CD14-positive monocyte (primary cell): ENCODE data around the gene CRTC1. TPM values are rescaled to one million over a fixed set of nuclear protein-coding genes. Genes with fewer than 3 reads are reported as not detected.

Experiments used
- DNase-seq, 3 donors: peaks; one replicate each; pipeline ENCODE4 v3.0.0-alpha.2; 2011 to 2022
- H2AFZ ChIP-seq: 2 replicates; pipeline ENCODE4 v1.6.0; 2012; ENCODE audit warnings: mild to moderate bottlenecking, low read depth, low read length, inconsistent platforms; ENCODE audit not compliant: insufficient read depth, poor library complexity, severe bottlenecking
- H3K27ac ChIP-seq, 2 donors: 1 replicate in 1 of 2; 2 replicates in 1 of 2; pipeline ENCODE4 v1.5.1; 2012 to 2013; ENCODE audit warnings: low read length in 2 of 2, control low read depth in 1 of 2, inconsistent platforms in 1 of 2, low read depth in 1 of 2, mild to moderate bottlenecking in 1 of 2
- H3K27me3 ChIP-seq, 2 donors: one replicate each; pipeline versions ENCODE4 v1.6.0 to v1.6.1; 2011 to 2013; ENCODE audit warnings: low read length in 2 of 2; ENCODE audit not compliant: control insufficient read depth in 2 of 2, insufficient read depth in 2 of 2
- H3K36me3 ChIP-seq, 2 donors: replicated peaks in 1 of 2; 1 replicate in 1 of 2; 2 replicates in 1 of 2; pipeline versions ENCODE4 v1.5.1 to v1.6.1; 2012 to 2013; ENCODE audit warnings: low read length in 2 of 2, control low read depth in 1 of 2, inconsistent platforms in 1 of 2, mild to moderate bottlenecking in 1 of 2; ENCODE audit not compliant: insufficient read depth in 2 of 2, control insufficient read depth in 1 of 2
- H3K4me1 ChIP-seq, 2 donors: 1 replicate in 1 of 2; 2 replicates in 1 of 2; pipeline versions ENCODE4 v1.5.1 to v1.6.1; 2012 to 2013; ENCODE audit warnings: low read length in 2 of 2, control low read depth in 1 of 2, inconsistent platforms in 1 of 2, mild to moderate bottlenecking in 1 of 2, moderate library complexity in 1 of 2; ENCODE audit not compliant: insufficient read depth in 2 of 2, control insufficient read depth in 1 of 2
- H3K4me2 ChIP-seq: replicated peaks from 2 replicates; pipeline ENCODE3; 2012; ENCODE audit warnings: low read length, moderate library complexity, mild to moderate bottlenecking; ENCODE audit not compliant: poor library complexity, severe bottlenecking; ENCODE audit errors: extremely low read depth
- H3K4me3 ChIP-seq, 3 experiments: fragments of 200-600 bp in 1 of 3; sonication (generic) in 1 of 3; replicated peaks in 1 of 3; 1 replicate in 2 of 3; 2 replicates in 1 of 3; pipeline ENCODE4 v1.5.1; 2011 to 2013; ENCODE audit warnings: low read length in 3 of 3, mild to moderate bottlenecking in 3 of 3, control low read depth in 2 of 3, low read depth in 2 of 3, inconsistent platforms in 1 of 3, moderate library complexity in 1 of 3
- H3K79me2 ChIP-seq: 2 replicates; pipeline ENCODE4 v1.6.0; 2012; ENCODE audit warnings: mild to moderate bottlenecking, control low read depth, inconsistent platforms, low read length, moderate library complexity; ENCODE audit not compliant: insufficient read depth
- H3K9ac ChIP-seq: 2 replicates; pipeline ENCODE4 v1.6.0; 2017; ENCODE audit warnings: low read length, mild to moderate bottlenecking; ENCODE audit not compliant: insufficient read depth, poor library complexity, severe bottlenecking
- H3K9me3 ChIP-seq, 2 donors: replicated peaks in 1 of 2; 1 replicate in 1 of 2; 2 replicates in 1 of 2; pipeline versions ENCODE4 v1.5.1 to v1.6.1; 2012 to 2013; ENCODE audit warnings: low read length in 2 of 2, control low read depth in 1 of 2; ENCODE audit not compliant: control insufficient read depth in 1 of 2, insufficient read depth in 1 of 2
- H4K20me1 ChIP-seq: 2 replicates; pipeline ENCODE4 v1.6.0; 2012; ENCODE audit warnings: mild to moderate bottlenecking, low read length, control low read depth, moderate library complexity; ENCODE audit not compliant: insufficient read depth
- H3K27ac Mint-ChIP-seq, 7 donors: one replicate each; pipeline ENCODE4 v1.8.0; 2020; ENCODE audit warnings: mild to moderate bottlenecking in 7 of 7, mixed read lengths in 7 of 7, moderate library complexity in 6 of 7, inconsistent platforms in 2 of 7
- H3K27me3 Mint-ChIP-seq, 3 donors: one replicate each; pipeline ENCODE4 v1.8.0; 2021 to 2022; ENCODE audit warnings: low read depth in 3 of 3, mild to moderate bottlenecking in 3 of 3, mixed read lengths in 3 of 3, moderate library complexity in 3 of 3, inconsistent platforms in 1 of 3
- H3K36me3 Mint-ChIP-seq, 2 donors: one replicate each; pipeline ENCODE4 v1.8.0; 2020; ENCODE audit warnings: mixed read lengths in 2 of 2, inconsistent platforms in 1 of 2, mild to moderate bottlenecking in 1 of 2
- H3K4me1 Mint-ChIP-seq: one replicate; pipeline ENCODE4 v1.8.0; 2020; ENCODE audit warnings: mild to moderate bottlenecking, mixed read lengths
- H3K4me3 Mint-ChIP-seq, 2 donors: one replicate each; pipeline ENCODE4 v1.8.0; 2020; ENCODE audit warnings: mild to moderate bottlenecking in 2 of 2, mixed read lengths in 2 of 2, moderate library complexity in 1 of 2
- H3K9me3 Mint-ChIP-seq, 7 donors: one replicate each; pipeline ENCODE4 v1.8.0; 2020 to 2022; ENCODE audit warnings: mixed read lengths in 7 of 7, mild to moderate bottlenecking in 6 of 7, moderate library complexity in 6 of 7, inconsistent platforms in 2 of 7
- WGBS: methylation state at CpG from one replicate; pipeline ENCODE4 v1.1.5; 2013; ENCODE audit warnings: missing lambda C conversion rate; ENCODE audit not compliant: insufficient coverage; 5-methylcytosine and 5-hydroxymethylcytosine counted together
- intact Hi-C, 2 donors: fragments of 100-400 bp; cut with micrococcal nuclease; formaldehyde crosslinking; loops; one replicate each; pipeline versions ENCODE4 v1.15.0 to v1.15.1; 2023
- polyA plus RNA-seq, 3 donors: library from polyadenylated mRNA; depleted of rRNA in 1 of 3; unstranded in 2 of 3; stranded (reverse) in 1 of 3; fragments of 300-500 nt in 2 of 3; fragments of >200 nt in 1 of 3; fragmentation: Illumina TruSeq in 2 of 3; gene quantifications; 1 replicate in 2 of 3; 2 replicates in 1 of 3; pipeline ENCODE4 v1.2.3, GENCODE V29; 2012 to 2021
- TF ChIP-seq, protein P1 (sequence below): fragments of 200-600 bp; IDR thresholded peaks from one replicate; pipeline ENCODE4 v1.8.0; 2022; ENCODE audit warnings: antibody characterized with exemption, mild to moderate bottlenecking

CRTC1 gene
- polyA plus RNA-seq, 3 donors = 0.28 to 9.2 (median 0.55) TPM

DNA sequence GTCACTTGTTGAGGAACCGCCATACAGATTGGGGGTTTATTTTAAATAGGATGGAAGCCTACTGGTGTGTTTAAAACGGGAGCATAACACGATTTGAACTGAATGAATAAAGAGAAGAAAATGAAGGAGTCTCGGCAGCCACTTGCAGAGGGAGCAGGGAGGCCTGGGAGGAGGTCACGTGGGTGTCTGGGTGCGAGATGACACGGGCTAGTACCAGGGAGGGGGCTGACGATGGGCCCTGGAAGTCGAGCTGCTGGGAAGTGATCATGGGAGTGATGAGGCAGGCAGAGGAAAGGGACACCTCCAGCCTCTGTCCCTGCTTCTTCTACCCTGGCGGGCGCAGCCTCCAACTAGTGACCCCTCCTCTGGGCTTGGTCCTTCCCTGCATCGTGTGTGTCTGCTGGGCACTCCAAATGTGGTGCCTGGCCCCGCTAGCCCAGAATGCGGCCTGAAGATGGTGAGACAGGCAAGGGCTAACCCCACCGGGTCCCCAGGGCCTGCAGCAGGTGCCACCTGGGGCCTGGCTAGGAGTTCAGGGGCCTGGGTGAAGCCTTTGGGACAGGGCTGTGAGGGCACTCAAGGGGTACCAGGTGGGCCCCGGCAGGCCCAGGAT, 35.5 kb downstream of the CRTC1 start:
- Histone ChIP-seq H3K4me2 (no peak overlapping the region), H3K27ac (no peak overlapping the region), H3K79me2 (peaks cover 3% of the 10 kb centered on the region), H4K20me1 (peaks cover 90% of the 10 kb centered on the region), H3K4me3 (no peak overlapping the region), H3K9me3 (peaks cover 0 to 5% of the 10 kb centered on the region in 2 donors), H3K36me3 (peaks cover 3 to 13% of the 10 kb centered on the region in 2 donors), H3K4me1 (peaks cover 0 to 14% of the 10 kb centered on the region in 2 donors), H3K27me3 (no peaks in the 10 kb centered on the region), H2AFZ (no peak overlapping the region), H3K9ac (no peak overlapping the region)
- DNase-seq = no peak
- WGBS = 92% methylated on average over 14 of the region's 16 CpGs
- peaks cover 30 to 46% of the 10 kb centered on the region in 2 donors for H3K36me3 Mint-ChIP-seq
- intact Hi-C loops = no loop called here
- peaks cover 0 to 4% (median 3%) of the 10 kb centered on the region in 3 donors for H3K27me3 Mint-ChIP-seq
- peak overlapping the region in 1 of 7 donors; percentile 53 for H3K27ac Mint-ChIP-seq
- no peak overlapping the region for H3K4me3 Mint-ChIP-seq
- peaks cover 0 to 7% (median 3%) of the 10 kb centered on the region in 7 donors for H3K9me3 Mint-ChIP-seq
- TF ChIP-seq, protein P1, sequence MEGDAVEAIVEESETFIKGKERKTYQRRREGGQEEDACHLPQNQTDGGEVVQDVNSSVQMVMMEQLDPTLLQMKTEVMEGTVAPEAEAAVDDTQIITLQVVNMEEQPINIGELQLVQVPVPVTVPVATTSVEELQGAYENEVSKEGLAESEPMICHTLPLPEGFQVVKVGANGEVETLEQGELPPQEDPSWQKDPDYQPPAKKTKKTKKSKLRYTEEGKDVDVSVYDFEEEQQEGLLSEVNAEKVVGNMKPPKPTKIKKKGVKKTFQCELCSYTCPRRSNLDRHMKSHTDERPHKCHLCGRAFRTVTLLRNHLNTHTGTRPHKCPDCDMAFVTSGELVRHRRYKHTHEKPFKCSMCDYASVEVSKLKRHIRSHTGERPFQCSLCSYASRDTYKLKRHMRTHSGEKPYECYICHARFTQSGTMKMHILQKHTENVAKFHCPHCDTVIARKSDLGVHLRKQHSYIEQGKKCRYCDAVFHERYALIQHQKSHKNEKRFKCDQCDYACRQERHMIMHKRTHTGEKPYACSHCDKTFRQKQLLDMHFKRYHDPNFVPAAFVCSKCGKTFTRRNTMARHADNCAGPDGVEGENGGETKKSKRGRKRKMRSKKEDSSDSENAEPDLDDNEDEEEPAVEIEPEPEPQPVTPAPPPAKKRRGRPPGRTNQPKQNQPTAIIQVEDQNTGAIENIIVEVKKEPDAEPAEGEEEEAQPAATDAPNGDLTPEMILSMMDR = no peak
- H3K4me1 Mint-ChIP-seq = peaks cover 17% of the 10 kb centered on the region

DNA sequence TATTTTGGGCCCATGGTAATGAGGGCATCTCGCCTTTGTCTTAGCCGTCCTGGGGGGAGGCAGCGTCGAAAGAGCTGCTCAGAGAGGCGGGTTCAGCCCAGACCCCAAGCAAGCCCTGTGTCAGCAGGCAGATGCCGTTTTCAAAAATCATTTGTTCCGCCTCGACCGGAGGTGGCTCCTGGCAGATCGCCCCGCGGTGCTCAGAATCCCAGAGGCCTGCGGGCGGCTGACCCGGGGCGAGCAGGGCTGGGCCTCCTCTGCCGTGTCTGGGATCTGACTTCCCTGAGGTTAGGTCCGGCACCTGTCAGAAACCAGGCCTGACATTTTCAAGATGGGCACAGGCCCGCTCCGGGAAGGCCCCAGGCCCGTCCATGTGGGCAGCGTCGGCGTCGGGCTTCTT, 36.1 kb downstream of the CRTC1 start:
- TF ChIP-seq, protein P1 = no peak
- Mint-ChIP-seq H3K27ac (no peak overlapping the region), H3K27me3 (peaks cover 0 to 4% (median 3%) of the 10 kb centered on the region in 3 donors), H3K4me3 (no peak overlapping the region), H3K36me3 (peaks cover 30 to 46% of the 10 kb centered on the region in 2 donors), H3K9me3 (peaks cover 0 to 7% (median 3%) of the 10 kb centered on the region in 7 donors), H3K4me1 (peaks cover 17% of the 10 kb centered on the region)
- no peaks in the 10 kb centered on the region for H3K27me3 ChIP-seq
- no peak overlapping the region for H3K27ac ChIP-seq
- no peak overlapping the region for H3K4me2 ChIP-seq
- 93% methylated on average over 25 of the region's 25 CpGs for WGBS
- no peak overlapping the region for H3K9ac ChIP-seq
- peaks cover 3% of the 10 kb centered on the region for H3K79me2 ChIP-seq
- peaks cover 0 to 5% of the 10 kb centered on the region in 2 donors for H3K9me3 ChIP-seq
- DNase-seq = no peak
- H3K4me1 ChIP-seq = peaks cover 0 to 14% of the 10 kb centered on the region in 2 donors
- peaks cover 91% of the 10 kb centered on the region for H4K20me1 ChIP-seq
- intact Hi-C loops = no loop called here
- H3K36me3 ChIP-seq = peaks cover 3 to 13% of the 10 kb centered on the region in 2 donors
- H3K4me3 ChIP-seq = no peak overlapping the region
- no peak overlapping the region for H2AFZ ChIP-seq
